ENCODE results near the gene SLC24A3.

- TF ChIP-seq CTCF (IDR thresholded peaks at IDR 0.05) (no peak), POLR2A (IDR thresholded peaks at IDR 0.05) (no peak)
Measured at GRCh38 chr20:19380211-19380610, 167.8 kb downstream of the SLC24A3 start.

Measured in sigmoid colon (tissue), 3 donors.